Measurements from ENCODE around the gene TAF5L. TPM values are rescaled to one million over a fixed set of nuclear protein-coding genes. Genes with fewer than 3 reads are reported as not detected.

Gene TAF5L
- total and polyA plus RNA-seq, 2 experiments from 2014 or later = 5.6 to 17.6 TPM

- H3K27ac Mint-ChIP-seq = no peak overlapping the region
- 0 out of 2 replicates have a peak, but pooled peaks cover 4% of the 10 kb centered on the region for H3F3A ChIP-seq (replicated peaks; ENCODE audit: low read depth)
- H3K9me2 ChIP-seq (ENCODE audit: insufficient read depth) = no peaks in the 10 kb centered on the region
- no peaks in the 10 kb centered on the region for H3K27me3 ChIP-seq (ENCODE audit: insufficient read depth)
- H4K20me1 ChIP-seq (replicated peaks; ENCODE audit: insufficient read depth) = peaks cover 37% of the 10 kb centered on the region
- no peaks in the 10 kb centered on the region for H3K36me3 ChIP-seq (ENCODE audit: insufficient read depth)
- H3K9me3 Mint-ChIP-seq = no peaks in the 10 kb centered on the region
- peaks cover 31% of the 10 kb centered on the region for H3K4me1 Mint-ChIP-seq
- TF ChIP-seq REST (IDR thresholded peaks at IDR 0.05; ENCODE audit: unreplicated experiment) (no peak), JUNB (IDR thresholded peaks at IDR 0.05; ENCODE audit: unreplicated experiment) (no peak), ZNF331 (CRISPR knock-in tag; IDR thresholded peaks at IDR 0.05; ENCODE audit: low read depth) (no peak), ZNF114 (CRISPR knock-in tag; IDR thresholded peaks at IDR 0.05) (no peak), ZNF462 (CRISPR knock-in tag; IDR thresholded peaks at IDR 0.05) (no peak), STAT1 (IDR thresholded peaks at IDR 0.05; ENCODE audit: unreplicated experiment) (no peak), NANOG (IDR thresholded peaks at IDR 0.05; ENCODE audit: borderline replicate concordance) (no peak), EZH2phosphoT487 (IDR thresholded peaks at IDR 0.05; ENCODE audit: unreplicated experiment) (no peak), POLR2AphosphoS5 (IDR thresholded peaks at IDR 0.05; ENCODE audit: low read depth) (no peak), CREB1 (CRISPR knock-in tag; IDR thresholded peaks at IDR 0.05; ENCODE audit: low read depth) (no peak), CTCF (conservative IDR thresholded peaks at IDR 0.05; ENCODE audit: low read depth in 2 of 2) (no peak)
- H3K4me2 ChIP-seq = no peak overlapping the region
- DNase-seq (ENCODE audit: low spot score) (no peak), ATAC-seq (no peak)
- no peak overlapping the region for H2AFZ ChIP-seq
- 0 out of 3 replicates have a peak, but pooled peaks cover 3% of the 10 kb centered on the region for H3K36me3 Mint-ChIP-seq (ENCODE audit: low read depth)
- peaks cover 93% of the 10 kb centered on the region for H3K79me2 ChIP-seq (replicated peaks; ENCODE audit: insufficient read depth)
- peaks cover 9% of the 10 kb centered on the region for H3K27me3 Mint-ChIP-seq (ENCODE audit: insufficient read depth, low read depth, poor library complexity)
- peaks cover 16% of the 10 kb centered on the region for H3K4me1 ChIP-seq (ENCODE audit: insufficient read depth)
- no peak overlapping the region for H3K4me3 Mint-ChIP-seq
- H3K4me3 ChIP-seq = no peak overlapping the region
- no peak overlapping the region for H3K27ac ChIP-seq (ENCODE audit: low read depth)
Observed at GRCh38 chr1:229620876-229621275, 5.0 kb downstream of the TAF5L start.

Measured in GM23338 (cell line).